Mesenchymal stem cell (in vitro differentiated cells and primary cell): ENCODE measurements around the gene TMEM178B.

ENCODE experiments used
- DNase-seq: peaks from one replicate; pipeline ENCODE4 v3.0.0-alpha.2; 2013
- H2AFZ ChIP-seq: one replicate; pipeline ENCODE4 v1.6.1; 2013; ENCODE audit warnings: low read depth, mild to moderate bottlenecking, control low read depth, inconsistent platforms, low read length, moderate library complexity
- H2AK5ac ChIP-seq: 2 replicates; pipeline ENCODE4 v1.6.1; 2013; ENCODE audit warnings: low read length, moderate library complexity, mild to moderate bottlenecking, inconsistent platforms; ENCODE audit not compliant: severe bottlenecking
- H2BK120ac ChIP-seq: one replicate; pipeline ENCODE4 v1.6.1; 2013; ENCODE audit warnings: low read depth, mild to moderate bottlenecking, inconsistent platforms, low read length, moderate library complexity
- H2BK12ac ChIP-seq, 2 experiments: one replicate each; pipeline ENCODE4 v1.6.1; 2013; ENCODE audit warnings: inconsistent platforms in 2 of 2, low read length in 2 of 2, mild to moderate bottlenecking in 2 of 2, moderate library complexity in 2 of 2, control low read depth in 1 of 2
- H2BK15ac ChIP-seq: one replicate; pipeline ENCODE4 v1.6.1; 2013; ENCODE audit warnings: mild to moderate bottlenecking, low read depth, inconsistent platforms; ENCODE audit not compliant: poor library complexity, severe bottlenecking
- H2BK5ac ChIP-seq: 2 replicates; pipeline ENCODE4 v1.6.1; 2013; ENCODE audit warnings: low read depth, mild to moderate bottlenecking, low read length, control low read depth, inconsistent platforms; ENCODE audit not compliant: poor library complexity, severe bottlenecking
- H3K14ac ChIP-seq, 2 experiments: one replicate each; pipeline ENCODE4 v1.6.1; 2013; ENCODE audit warnings: inconsistent platforms in 2 of 2, low read length in 2 of 2, control low read depth in 1 of 2, mild to moderate bottlenecking in 1 of 2, moderate library complexity in 1 of 2
- H3K18ac ChIP-seq, 2 experiments: one replicate each; pipeline ENCODE4 v1.6.1; 2013; ENCODE audit warnings: inconsistent platforms in 2 of 2, low read length in 2 of 2, control low read depth in 1 of 2, low read depth in 1 of 2, mild to moderate bottlenecking in 1 of 2
- H3K23ac ChIP-seq, 2 experiments: one replicate each; pipeline ENCODE4 v1.6.1; 2013; ENCODE audit warnings: inconsistent platforms in 2 of 2, low read length in 2 of 2, mild to moderate bottlenecking in 2 of 2, moderate library complexity in 2 of 2, control low read depth in 1 of 2
- H3K27ac ChIP-seq: 2 replicates; pipeline ENCODE4 v1.5.1; 2013; ENCODE audit warnings: mild to moderate bottlenecking, moderate library complexity, low read length, control low read depth, inconsistent platforms; ENCODE audit not compliant: poor library complexity, severe bottlenecking
- H3K27me3 ChIP-seq, 2 experiments: 2 replicates each; pipeline versions ENCODE4 v1.6.1 to v1.7.0; 2013; ENCODE audit warnings: low read length in 2 of 2, mild to moderate bottlenecking in 2 of 2, moderate library complexity in 2 of 2, control low read depth in 1 of 2, inconsistent platforms in 1 of 2; ENCODE audit not compliant: control insufficient read depth in 1 of 2, insufficient read depth in 1 of 2
- H3K36me3 ChIP-seq, 2 experiments: 2 replicates each; pipeline versions ENCODE4 v1.6.1 to v1.7.0; 2013; ENCODE audit warnings: low read length in 2 of 2, control low read depth in 1 of 2, inconsistent platforms in 1 of 2, low read depth in 1 of 2, mild to moderate bottlenecking in 1 of 2; ENCODE audit not compliant: insufficient read depth in 2 of 2, control insufficient read depth in 1 of 2
- H3K4ac ChIP-seq, 2 experiments: one replicate each; pipeline ENCODE4 v1.6.1; 2013; ENCODE audit warnings: inconsistent platforms in 2 of 2, low read length in 2 of 2, mild to moderate bottlenecking in 2 of 2, moderate library complexity in 2 of 2, control low read depth in 1 of 2, low read depth in 1 of 2
- H3K4me1 ChIP-seq: 2 replicates; pipeline ENCODE4 v1.6.1; 2013; ENCODE audit warnings: low read depth, low read length, control low read depth; ENCODE audit not compliant: control insufficient read depth, insufficient read depth
- H3K4me2 ChIP-seq: 2 replicates; pipeline ENCODE4 v1.6.1; 2013; ENCODE audit warnings: low read length, mild to moderate bottlenecking, inconsistent platforms; ENCODE audit not compliant: poor library complexity, severe bottlenecking
- H3K4me3 ChIP-seq, 2 experiments: 2 replicates each; pipeline versions ENCODE4 v1.5.1 to v1.7.0; 2013; ENCODE audit warnings: low read length in 2 of 2, mild to moderate bottlenecking in 2 of 2, control low read depth in 1 of 2, low read depth in 1 of 2; ENCODE audit not compliant: insufficient read depth in 1 of 2
- H3K79me1 ChIP-seq: replicated peaks from 2 replicates; pipeline ENCODE4 v1.6.1; 2013; ENCODE audit warnings: mild to moderate bottlenecking, control low read depth, low read length, inconsistent platforms; ENCODE audit not compliant: poor library complexity, severe bottlenecking
- H3K9ac ChIP-seq: 2 replicates; pipeline ENCODE4 v1.7.0; 2013; ENCODE audit warnings: mild to moderate bottlenecking, low read length, moderate library complexity
- H3K9me3 ChIP-seq: 2 replicates; pipeline ENCODE4 v1.7.0; 2013; ENCODE audit warnings: mild to moderate bottlenecking, low read length; ENCODE audit not compliant: control insufficient read depth
- H4K8ac ChIP-seq: one replicate; pipeline ENCODE4 v1.6.1; 2013; ENCODE audit warnings: inconsistent platforms, mild to moderate bottlenecking, low read length, moderate library complexity
- H4K91ac ChIP-seq: one replicate; pipeline ENCODE4 v1.6.1; 2013; ENCODE audit warnings: mild to moderate bottlenecking, low read length, inconsistent platforms
- WGBS: methylation state at CpG from one replicate; pipeline ENCODE4 v1.1.7; 2013; ENCODE audit warnings: mixed read lengths; 5-methylcytosine and 5-hydroxymethylcytosine counted together

Gene TMEM178B

DNA sequence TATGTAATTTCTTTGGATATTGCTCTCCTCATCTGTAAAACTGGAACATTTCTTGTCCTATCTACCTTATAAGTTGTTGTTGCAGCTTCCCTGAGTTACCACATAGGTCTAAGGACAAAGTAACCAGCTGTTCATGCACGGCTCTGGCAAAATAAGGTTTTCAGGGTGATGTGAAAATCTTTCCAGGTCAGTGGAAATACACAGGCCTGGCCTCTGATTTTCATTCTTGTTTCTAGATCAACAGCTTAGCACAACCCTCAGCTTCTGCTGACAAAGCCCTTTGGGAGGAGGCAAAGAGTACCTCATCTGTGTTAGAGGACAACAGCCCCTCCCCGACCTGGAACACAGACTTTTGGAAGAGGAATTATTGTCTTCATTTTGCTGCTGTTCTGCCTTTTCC is 359.8 kb downstream of the TMEM178B start:
- WGBS, result 87% methylated on average over 2 of the region's 2 CpGs
- DNase-seq, result no peak
- peaks cover 11% of the 10 kb centered on the region for H3K4me1 ChIP-seq

DNA sequence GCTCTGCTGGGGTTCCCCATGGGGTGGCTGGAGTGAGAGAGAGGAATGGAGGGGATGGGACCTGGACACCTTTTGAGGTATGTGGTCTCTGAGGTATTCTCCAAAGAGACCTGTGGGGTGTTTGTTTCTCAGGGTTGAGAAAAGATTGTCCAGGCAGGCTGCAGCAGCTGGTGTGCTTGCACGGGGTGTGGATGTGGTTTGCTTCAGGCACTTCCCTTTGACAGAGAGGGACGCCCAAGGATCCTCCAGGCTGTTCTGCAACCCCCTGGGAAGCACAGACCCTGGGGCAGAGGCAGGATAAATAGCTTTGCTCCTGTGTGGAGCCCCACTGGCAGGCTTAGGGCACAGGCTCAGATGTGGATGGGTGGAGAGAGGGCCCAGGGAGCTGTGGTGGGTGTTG is 362.3 kb downstream of the TMEM178B start:
- H3K27me3 ChIP-seq, result no peaks in the 10 kb centered on the region
- H3K14ac ChIP-seq, result no peak overlapping the region
- no peak overlapping the region for H3K18ac ChIP-seq
- H2BK15ac ChIP-seq, result no peak overlapping the region
- H3K36me3 ChIP-seq, result peaks cover 0 to 2% of the 10 kb centered on the region in 2 experiments
- no peak overlapping the region for H2BK120ac ChIP-seq
- H3K27ac ChIP-seq, result no peak overlapping the region
- H3K4ac ChIP-seq, result no peak overlapping the region
- no peak overlapping the region for H3K9ac ChIP-seq
- no peak overlapping the region for H2BK12ac ChIP-seq
- no peak overlapping the region for H2AFZ ChIP-seq
- H2BK5ac ChIP-seq, result no peak overlapping the region
- no peak overlapping the region for H3K23ac ChIP-seq
- WGBS, result 48% methylated on average over 2 of the region's 2 CpGs
- H3K4me1 ChIP-seq, result peaks cover 9% of the 10 kb centered on the region
- no peak overlapping the region for H3K4me3 ChIP-seq
- peaks cover 3% of the 10 kb centered on the region for H3K79me1 ChIP-seq
- H4K8ac ChIP-seq, result no peak overlapping the region
- no peak overlapping the region for H4K91ac ChIP-seq
- H3K9me3 ChIP-seq, result no peaks in the 10 kb centered on the region
- H3K4me2 ChIP-seq, result no peak overlapping the region
- DNase-seq, result no peak
- H2AK5ac ChIP-seq, result no peak overlapping the region

More for the DNA sequence above, 359.8 kb downstream of the TMEM178B start:
- Histone ChIP-seq H2AK5ac (no peak overlapping the region), H3K14ac (no peak overlapping the region), H2BK120ac (no peak overlapping the region), H2BK15ac (no peak overlapping the region), H3K4ac (no peak overlapping the region), H4K8ac (no peak overlapping the region), H3K23ac (no peak overlapping the region), H2BK12ac (no peak overlapping the region), H3K18ac (no peak overlapping the region), H2AFZ (no peak overlapping the region), H3K9ac (no peak overlapping the region), H3K4me2 (no peak overlapping the region), H2BK5ac (no peak overlapping the region), H3K79me1 (peaks cover 3% of the 10 kb centered on the region), H3K27ac (no peak overlapping the region), H3K27me3 (no peaks in the 10 kb centered on the region), H3K4me3 (no peak overlapping the region), H3K36me3 (peaks cover 0 to 2% of the 10 kb centered on the region in 2 experiments), H4K91ac (no peak overlapping the region), H3K9me3 (no peaks in the 10 kb centered on the region)

DNA sequence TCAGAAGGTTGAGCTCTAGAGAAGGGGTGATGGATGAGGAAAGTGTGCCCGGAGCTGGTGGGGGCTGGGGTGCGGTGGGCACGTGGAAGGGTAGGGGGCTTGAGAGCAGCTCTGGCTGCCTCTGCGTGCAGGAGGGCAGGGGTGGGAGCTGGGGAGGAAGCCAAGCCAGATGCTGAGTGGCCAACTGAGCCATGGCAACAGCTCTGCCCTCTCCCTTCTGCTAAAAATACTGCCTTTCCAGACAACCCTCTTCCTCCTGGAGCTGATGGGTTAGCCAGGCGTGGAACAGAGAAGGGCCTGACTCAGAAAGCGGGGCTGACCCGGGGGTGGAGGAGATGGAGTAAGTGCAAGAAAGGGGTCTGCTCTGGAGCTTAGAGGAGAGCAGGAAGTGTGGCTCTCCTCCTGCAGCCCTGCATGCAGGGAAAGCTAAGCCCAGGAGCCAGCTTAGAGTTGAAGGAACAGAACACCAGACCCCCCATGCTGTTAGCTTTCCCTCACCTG is 362.8 kb downstream of the TMEM178B start:
- Histone ChIP-seq H2BK15ac (no peak overlapping the region), H2BK120ac (no peak overlapping the region), H3K23ac (no peak overlapping the region), H3K27ac (no peak overlapping the region), H3K4me1 (peaks cover 9% of the 10 kb centered on the region), H3K4me3 (no peak overlapping the region), H3K4me2 (no peak overlapping the region), H3K9ac (no peak overlapping the region), H2AFZ (no peak overlapping the region), H3K79me1 (peaks cover 3% of the 10 kb centered on the region), H4K91ac (no peak overlapping the region), H2AK5ac (no peak overlapping the region), H2BK5ac (no peak overlapping the region), H3K18ac (no peak overlapping the region), H2BK12ac (no peak overlapping the region), H3K14ac (no peak overlapping the region), H3K36me3 (peaks cover 0 to 2% of the 10 kb centered on the region in 2 experiments), H3K27me3 (no peaks in the 10 kb centered on the region), H4K8ac (no peak overlapping the region), H3K4ac (no peak overlapping the region), H3K9me3 (no peaks in the 10 kb centered on the region)
- no peak for DNase-seq
- 83% methylated on average over 6 of the region's 7 CpGs for WGBS

DNA sequence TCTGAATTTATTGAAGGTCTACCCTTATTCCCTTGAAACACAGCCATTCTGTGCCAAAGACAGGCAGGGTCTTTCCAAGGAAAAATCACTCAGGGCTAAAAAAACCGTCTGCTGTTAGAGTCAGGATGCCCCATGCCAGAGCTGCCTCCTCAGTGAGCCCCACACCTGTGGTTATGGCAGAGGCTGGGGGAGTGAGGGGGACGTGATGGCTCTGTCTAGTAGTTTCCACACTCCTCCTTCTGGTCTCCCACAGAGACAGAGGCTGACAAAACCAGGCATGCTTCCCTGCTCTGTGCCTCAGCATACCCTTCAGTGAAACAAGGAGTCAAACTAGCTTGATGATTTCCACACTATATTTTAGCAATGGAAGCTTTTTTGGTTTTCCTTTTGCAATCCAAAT is 365.3 kb downstream of the TMEM178B start:
- peaks cover 0 to 2% of the 10 kb centered on the region in 2 experiments for H3K27me3 ChIP-seq
- H3K18ac ChIP-seq, result no peak overlapping the region
- no peak overlapping the region for H2AK5ac ChIP-seq
- H3K4me2 ChIP-seq, result no peak overlapping the region
- H3K14ac ChIP-seq, result no peak overlapping the region
- no peak overlapping the region for H2BK120ac ChIP-seq
- no peak overlapping the region for H3K9ac ChIP-seq
- H3K27ac ChIP-seq, result no peak overlapping the region
- 33% methylated on average over 2 of the region's 2 CpGs for WGBS
- no peaks in the 10 kb centered on the region for H3K9me3 ChIP-seq
- H3K23ac ChIP-seq, result no peak overlapping the region
- H2BK5ac ChIP-seq, result no peak overlapping the region
- no peak overlapping the region for H2AFZ ChIP-seq
- no peak overlapping the region for H3K4me3 ChIP-seq
- no peak overlapping the region for H3K4ac ChIP-seq
- DNase-seq, result no peak
- H3K36me3 ChIP-seq, result peaks cover 0 to 2% of the 10 kb centered on the region in 2 experiments
- no peaks in the 10 kb centered on the region for H3K79me1 ChIP-seq
- no peak overlapping the region for H2BK12ac ChIP-seq
- no peak overlapping the region for H4K91ac ChIP-seq
- no peak overlapping the region for H4K8ac ChIP-seq
- H3K4me1 ChIP-seq, result peaks cover 9% of the 10 kb centered on the region
- no peak overlapping the region for H2BK15ac ChIP-seq
